Caco-2 (cell line): ENCODE results near the gene LENG9. TPM values are rescaled to one million over a fixed set of nuclear protein-coding genes. Genes with fewer than 3 reads are reported as not detected.

ENCODE experiments used
- BruUV-seq: library from RNA; stranded (reverse); fragments of 400-500 nt; replicated peaks from 2 replicates; lab custom pipeline; 2021; lab: Mats Ljungman, UMichigan
- CTCF ChIA-PET: fragments of 300-600 bp; sonication (Branson Sonifier 250); formaldehyde crosslinking; loops from one replicate; lab custom pipeline; 2022; ENCODE audit warnings: antibody characterized with exemption; lab: Charles Lee
- POLR2A ChIA-PET: fragments of 300-600 bp; sonication (Branson Sonifier 250); formaldehyde crosslinking; loops from one replicate; lab custom pipeline; 2022; ENCODE audit warnings: antibody characterized with exemption; lab: Charles Lee
- DNase-seq, 2 experiments: peaks; one replicate each; pipeline versions ENCODE4 v3.0.0 to v3.0.0-alpha.2; 2020 to 2022
- H3K27me3 ChIP-seq: replicated peaks from 2 replicates; pipeline ENCODE4 v1.6.0; 2011; ENCODE audit warnings: low read length; ENCODE audit not compliant: control insufficient read depth, insufficient read depth
- H3K36me3 ChIP-seq: 2 replicates; pipeline ENCODE4 v1.5.1; 2011; ENCODE audit warnings: low read length; ENCODE audit not compliant: control insufficient read depth, insufficient read depth
- H3K4me1 ChIP-seq: fragments of 250-450 bp; sonication (Bioruptor Pico); 2 replicates; pipeline ENCODE4 v1.5.1; 2020; ENCODE audit warnings: mild to moderate bottlenecking
- H3K4me3 ChIP-seq: 2 replicates; pipeline ENCODE4 v1.5.1; 2011; ENCODE audit warnings: low read depth, mild to moderate bottlenecking, control low read depth, low read length
- H3K9me3 ChIP-seq: fragments of 250-450 bp; sonication (Bioruptor Pico); 2 replicates; pipeline ENCODE4 v1.5.1; 2020; ENCODE audit warnings: mild to moderate bottlenecking, moderate library complexity
- H3K27ac Mint-ChIP-seq: one replicate; pipeline ENCODE4 v1.8.0; 2022; ENCODE audit warnings: mixed read lengths; ENCODE audit not compliant: unreplicated experiment
- H3K27me3 Mint-ChIP-seq: one replicate; pipeline ENCODE4 v1.8.0; 2022; ENCODE audit warnings: mixed read lengths; ENCODE audit not compliant: insufficient read depth, unreplicated experiment
- H3K36me3 Mint-ChIP-seq: one replicate; pipeline ENCODE4 v1.8.0; 2022; ENCODE audit warnings: mild to moderate bottlenecking, mixed read lengths; ENCODE audit not compliant: insufficient read depth, unreplicated experiment
- H3K4me1 Mint-ChIP-seq: one replicate; pipeline ENCODE4 v1.8.0; 2022; ENCODE audit warnings: low read depth, mixed read lengths; ENCODE audit not compliant: unreplicated experiment
- H3K4me3 Mint-ChIP-seq: one replicate; pipeline ENCODE4 v1.8.0; 2022; ENCODE audit warnings: mild to moderate bottlenecking, moderate library complexity, mixed read lengths; ENCODE audit not compliant: unreplicated experiment
- H3K9me3 Mint-ChIP-seq: one replicate; pipeline ENCODE4 v1.8.0; 2022; ENCODE audit warnings: mixed read lengths; ENCODE audit not compliant: unreplicated experiment
- intact Hi-C: fragments of 100-400 bp; cut with micrococcal nuclease; formaldehyde crosslinking; loops from one replicate; pipeline ENCODE4 v1.10.0; 2022; ENCODE audit not compliant: unreplicated experiment
- total RNA-seq: library from RNA; stranded (reverse); gene quantifications from 2 replicates; pipeline ENCODE4 v1.2.3, GENCODE V29; 2022
- TF ChIP-seq, protein P1 (sequence below), 2 experiments: fragments of 200-600 bp in 1 of 2; IDR thresholded peaks; 1 replicate in 1 of 2; 2 replicates in 1 of 2; pipeline versions ENCODE4 v1.5.1 to v1.8.0; 2011 to 2022; ENCODE audit warnings: antibody characterized with exemption in 1 of 2, control low read depth in 1 of 2, inconsistent platforms in 1 of 2, low read depth in 1 of 2, low read length in 1 of 2, mild to moderate bottlenecking in 1 of 2, moderate library complexity in 1 of 2; ENCODE audit not compliant: insufficient read depth in 1 of 2, severe bottlenecking in 1 of 2, unreplicated experiment in 1 of 2

The LENG9 gene
- total RNA-seq, 1 experiment from 2014 or later: 6.7 TPM

DNA sequence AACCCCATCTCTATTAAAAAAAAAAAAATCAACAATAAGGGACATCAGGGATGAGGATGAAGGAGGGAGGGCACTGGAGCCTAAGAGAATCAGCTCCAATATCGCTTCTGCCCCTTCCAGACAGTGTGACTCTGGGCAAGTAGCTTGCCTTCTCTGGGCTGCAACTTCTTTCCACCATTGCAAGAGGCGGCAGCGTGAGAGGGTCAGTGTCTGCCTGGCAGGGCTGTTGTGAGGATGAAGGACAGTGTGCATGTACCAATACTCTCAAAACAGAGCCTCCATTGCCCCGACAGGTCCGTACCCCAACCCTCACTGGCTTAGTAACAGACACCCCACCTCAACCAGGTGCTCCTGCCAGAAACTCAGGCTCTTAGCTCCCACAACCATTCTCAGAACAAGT, 29.9 kb downstream of the LENG9 start:
- no peaks in the 10 kb centered on the region for H3K36me3 ChIP-seq
- POLR2A ChIA-PET: no interaction called here
- CTCF ChIA-PET: no interaction called here
- intact Hi-C loops: no loop called here
- no peaks in the 10 kb centered on the region for H3K27me3 ChIP-seq
- TF ChIP-seq, protein P1, sequence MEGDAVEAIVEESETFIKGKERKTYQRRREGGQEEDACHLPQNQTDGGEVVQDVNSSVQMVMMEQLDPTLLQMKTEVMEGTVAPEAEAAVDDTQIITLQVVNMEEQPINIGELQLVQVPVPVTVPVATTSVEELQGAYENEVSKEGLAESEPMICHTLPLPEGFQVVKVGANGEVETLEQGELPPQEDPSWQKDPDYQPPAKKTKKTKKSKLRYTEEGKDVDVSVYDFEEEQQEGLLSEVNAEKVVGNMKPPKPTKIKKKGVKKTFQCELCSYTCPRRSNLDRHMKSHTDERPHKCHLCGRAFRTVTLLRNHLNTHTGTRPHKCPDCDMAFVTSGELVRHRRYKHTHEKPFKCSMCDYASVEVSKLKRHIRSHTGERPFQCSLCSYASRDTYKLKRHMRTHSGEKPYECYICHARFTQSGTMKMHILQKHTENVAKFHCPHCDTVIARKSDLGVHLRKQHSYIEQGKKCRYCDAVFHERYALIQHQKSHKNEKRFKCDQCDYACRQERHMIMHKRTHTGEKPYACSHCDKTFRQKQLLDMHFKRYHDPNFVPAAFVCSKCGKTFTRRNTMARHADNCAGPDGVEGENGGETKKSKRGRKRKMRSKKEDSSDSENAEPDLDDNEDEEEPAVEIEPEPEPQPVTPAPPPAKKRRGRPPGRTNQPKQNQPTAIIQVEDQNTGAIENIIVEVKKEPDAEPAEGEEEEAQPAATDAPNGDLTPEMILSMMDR (IDR thresholded peaks at IDR 0.05; ENCODE audit: insufficient read depth in 1 of 2, low read depth in 1 of 2, low read length in 1 of 2, severe bottlenecking in 1 of 2, unreplicated experiment in 1 of 2): no peak
- Mint-ChIP-seq H3K27ac (no peak overlapping the region), H3K4me1 (peaks cover 9% of the 10 kb centered on the region), H3K27me3 (peaks cover 9% of the 10 kb centered on the region), H3K9me3 (no peaks in the 10 kb centered on the region), H3K4me3 (no peak overlapping the region), H3K36me3 (peaks cover 43% of the 10 kb centered on the region)
- H3K4me3 ChIP-seq: no peak overlapping the region
- H3K4me1 ChIP-seq: no peaks in the 10 kb centered on the region; the same call in 1 of the 2 replicates
- BruUV-seq: no TSS peak
- DNase-seq: no peak
- no peaks in the 10 kb centered on the region for H3K9me3 ChIP-seq

DNA sequence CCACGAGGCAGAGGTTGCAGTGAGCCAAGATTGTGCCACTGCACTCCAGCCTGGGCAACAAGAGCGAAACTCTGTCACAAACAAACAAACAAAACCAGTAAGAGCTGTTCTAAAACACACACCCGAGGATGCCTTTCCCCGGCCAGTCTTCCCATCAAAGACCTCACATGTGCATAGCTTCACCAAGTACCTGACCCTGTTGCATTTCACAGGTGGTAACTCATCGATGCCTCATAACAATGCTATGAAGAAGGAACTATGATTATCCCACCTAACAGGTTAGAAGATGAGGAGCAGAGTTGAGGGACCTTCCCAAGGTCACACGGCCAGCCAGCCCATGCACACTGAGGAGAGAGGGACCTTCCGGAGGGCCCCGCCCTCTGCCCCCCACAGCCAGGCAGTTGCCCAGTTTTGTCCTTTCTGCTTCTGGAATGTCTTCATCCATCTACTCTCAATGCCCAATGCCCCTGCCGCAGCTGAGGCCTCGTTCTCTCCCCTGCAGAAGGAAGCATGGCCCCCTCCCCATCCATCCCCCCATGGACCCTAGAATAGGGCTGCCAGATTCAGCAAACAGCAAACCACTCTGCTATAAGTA, 31.3 kb downstream of the LENG9 start:
- H3K27me3 ChIP-seq: no peaks in the 10 kb centered on the region
- TF ChIP-seq, protein P1 (IDR thresholded peaks at IDR 0.05; ENCODE audit: insufficient read depth in 1 of 2, low read depth in 1 of 2, low read length in 1 of 2, severe bottlenecking in 1 of 2, unreplicated experiment in 1 of 2): no peak
- no peaks in the 10 kb centered on the region for H3K36me3 ChIP-seq
- DNase-seq: no peak
- intact Hi-C loops: no loop called here
- no peaks in the 10 kb centered on the region; the same call in 1 of the 2 replicates for H3K4me1 ChIP-seq
- H3K4me1 Mint-ChIP-seq: peaks cover 9% of the 10 kb centered on the region
- H3K36me3 Mint-ChIP-seq: peaks cover 49% of the 10 kb centered on the region
- no peaks in the 10 kb centered on the region for H3K9me3 ChIP-seq
- H3K4me3 Mint-ChIP-seq: peak overlapping the region; percentile 24
- no TSS peak for BruUV-seq
- H3K27me3 Mint-ChIP-seq: peaks cover 9% of the 10 kb centered on the region
- H3K27ac Mint-ChIP-seq: no peak overlapping the region
- CTCF ChIA-PET: interaction anchor here (0.6 kb wide), 1 partner anchor 12 kb away, joined by 3 read pairs; no protein-coding TSS in a partner anchor
- no peaks in the 10 kb centered on the region for H3K9me3 Mint-ChIP-seq
- no peak overlapping the region for H3K4me3 ChIP-seq
- POLR2A ChIA-PET: no interaction called here

DNA sequence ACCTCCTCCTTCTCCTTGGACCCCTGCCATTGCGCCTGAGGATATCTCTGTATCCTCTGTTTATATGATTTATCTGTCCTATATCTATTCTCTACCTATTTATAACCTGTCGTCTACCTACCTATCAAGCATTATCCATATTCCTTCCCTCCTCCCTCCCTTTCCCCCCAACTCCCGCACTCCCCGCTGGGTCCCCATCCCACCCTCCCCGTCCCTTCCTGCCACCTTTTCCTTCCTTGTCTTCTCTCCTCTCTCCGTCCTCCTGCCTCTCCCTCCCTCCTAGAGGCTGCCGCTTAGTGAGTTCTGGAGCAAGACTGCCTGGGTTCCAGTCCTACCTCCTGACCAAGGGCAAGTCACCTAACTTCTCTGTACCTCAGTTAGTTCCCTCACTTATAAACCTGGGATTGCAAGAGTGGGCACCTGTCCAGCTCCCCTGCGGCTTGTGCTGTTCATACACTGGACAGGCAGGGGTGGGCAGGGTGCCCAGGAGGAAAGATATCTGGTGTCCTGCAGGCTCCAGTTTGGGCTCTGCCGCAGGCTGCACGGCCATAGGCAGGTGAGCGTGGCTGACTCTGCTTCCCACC, 32.2 kb downstream of the LENG9 start:
- BruUV-seq: no TSS peak
- intact Hi-C loops: loop anchor here (1.0 kb wide), 1 partner anchor 46 kb away; no protein-coding TSS in a partner anchor
- peak overlapping the region; percentile 60 for H3K4me3 Mint-ChIP-seq
- ChIA-PET CTCF (interaction anchor here (0.6 to 1.4 kb wide), 2 partner anchors 11 kb away, joined by 3 read pairs; no protein-coding TSS in a partner anchor), POLR2A (interaction anchor here (1.1 kb wide), 1 partner anchor 17 kb away, joined by 14 read pairs; no protein-coding TSS in a partner anchor)
- Histone ChIP-seq H3K36me3 (no peaks in the 10 kb centered on the region), H3K27me3 (no peaks in the 10 kb centered on the region), H3K4me1 (no peaks in the 10 kb centered on the region; the same call in 1 of the 2 replicates), H3K4me3 (no peak overlapping the region), H3K9me3 (no peaks in the 10 kb centered on the region)
- H3K27me3 Mint-ChIP-seq: peaks cover 9% of the 10 kb centered on the region
- peaks cover 9% of the 10 kb centered on the region for H3K4me1 Mint-ChIP-seq
- TF ChIP-seq, protein P1 (IDR thresholded peaks at IDR 0.05; ENCODE audit: insufficient read depth in 1 of 2, low read depth in 1 of 2, low read length in 1 of 2, severe bottlenecking in 1 of 2, unreplicated experiment in 1 of 2): no peak
- DNase-seq: no peak
- H3K9me3 Mint-ChIP-seq: no peaks in the 10 kb centered on the region
- H3K36me3 Mint-ChIP-seq: peaks cover 49% of the 10 kb centered on the region
- H3K27ac Mint-ChIP-seq: no peak overlapping the region
